ENCODE results near the gene FBXW9. TPM values are rescaled to one million over a fixed set of nuclear protein-coding genes. Genes with fewer than 3 reads are reported as not detected.

FBXW9 gene
- total RNA-seq, 1 experiment from 2014 or later, result 14.0 TPM

DNA sequence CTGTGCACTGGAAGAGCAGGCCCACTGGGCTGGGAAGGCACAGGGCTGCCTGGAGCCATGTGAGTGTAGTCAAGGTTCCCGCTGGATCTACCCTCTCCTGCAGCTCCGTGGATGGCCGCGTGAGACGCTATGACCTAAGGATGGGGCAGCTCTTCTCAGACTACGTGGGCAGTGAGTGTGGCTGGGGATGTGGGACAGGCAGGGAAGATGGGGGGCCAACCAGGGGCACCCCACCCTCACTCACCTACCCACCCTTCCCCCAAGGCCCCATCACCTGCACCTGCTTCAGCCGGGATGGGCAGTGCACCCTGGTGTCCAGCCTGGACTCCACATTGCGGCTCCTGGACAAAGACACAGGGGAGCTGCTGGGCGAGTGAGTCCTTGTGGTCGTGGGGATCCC, 23.7 kb downstream of the FBXW9 start:
- ATAC-seq, result no peak
- H4K20me1 ChIP-seq (ENCODE audit: insufficient read depth), result no peaks in the 10 kb centered on the region
- intact Hi-C loops (cut with micrococcal nuclease), result loop anchor here (1.0 kb wide), 1 partner anchor 108 kb away; no protein-coding TSS in a partner anchor
- H2AFZ ChIP-seq (ENCODE audit: low read depth, low read length, poor library complexity, severe bottlenecking), result no peak overlapping the region
- H3K4me3 ChIP-seq (replicated peaks in 1 of 2; ENCODE audit: low read depth in 1 of 2, low read length in 2 of 2), result no peak overlapping the region
- DNase-seq (ENCODE audit: low read depth, low spot score), result no peak
- no peaks in the 10 kb centered on the region for H3K9me3 ChIP-seq (ENCODE audit: control insufficient read depth in 1 of 2, insufficient read depth in 1 of 2, low read depth in 1 of 2, low read length in 2 of 2)
- no peak overlapping the region for H3K9ac ChIP-seq (ENCODE audit: low read length)
- peaks cover 38% of the 10 kb centered on the region; the same call in 1 of the 2 replicates for H3K79me2 ChIP-seq (ENCODE audit: insufficient read depth, low read length)
- no TSS peak for BruUV-seq (replicated peaks)
- ChIA-PET POLR2A (no interaction called here), CTCF (interaction anchor here (0.6 to 1.4 kb wide), 6 partner anchors 8 to 748 kb away, joined by 3 to 5 read pairs (median 3); partner anchors contain the start of genes DHPS and ZNF700), RAD21 (ENCODE audit: low non-redundant PET in 1 of 2, low total read pairs in 2 of 2, uncharacterized antibody in 2 of 2, unreplicated experiment in 2 of 2) (no interaction called here)
- peaks cover 14 to 27% of the 10 kb centered on the region in 2 experiments for H3K4me1 ChIP-seq (ENCODE audit: control insufficient read depth in 1 of 2, insufficient read depth in 2 of 2, low read length in 2 of 2)
- H3K27ac ChIP-seq (ENCODE audit: low read depth, low read length), result no peak overlapping the region
- peaks cover 12 to 42% of the 10 kb centered on the region in 2 experiments; a peak in 3 of 4 replicates for H3K36me3 ChIP-seq (ENCODE audit: control insufficient read depth in 1 of 2, insufficient read depth in 2 of 2, low read length in 2 of 2)
- no peaks in the 10 kb centered on the region for H3K27me3 ChIP-seq (ENCODE audit: insufficient read depth, low read length)
- H3K9me2 ChIP-seq (ENCODE audit: insufficient read depth), result no peaks in the 10 kb centered on the region
- TF ChIP-seq SP1 (IDR thresholded peaks at IDR 0.05; ENCODE audit: low read depth) (no peak), SIN3A (IDR thresholded peaks at IDR 0.05; ENCODE audit: low read depth) (no peak), CBX3 (IDR thresholded peaks at IDR 0.05; ENCODE audit: low read depth) (no peak), EZH2 (IDR thresholded peaks at IDR 0.05) (no peak), FOSL1 (IDR thresholded peaks at IDR 0.05; ENCODE audit: low read depth) (no peak)
- TF ChIP-seq, protein P1, sequence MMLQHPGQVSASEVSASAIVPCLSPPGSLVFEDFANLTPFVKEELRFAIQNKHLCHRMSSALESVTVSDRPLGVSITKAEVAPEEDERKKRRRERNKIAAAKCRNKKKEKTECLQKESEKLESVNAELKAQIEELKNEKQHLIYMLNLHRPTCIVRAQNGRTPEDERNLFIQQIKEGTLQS (IDR thresholded peaks at IDR 0.05), result no peak
- no peak overlapping the region for H3K4me2 ChIP-seq (ENCODE audit: low read length)

DNA sequence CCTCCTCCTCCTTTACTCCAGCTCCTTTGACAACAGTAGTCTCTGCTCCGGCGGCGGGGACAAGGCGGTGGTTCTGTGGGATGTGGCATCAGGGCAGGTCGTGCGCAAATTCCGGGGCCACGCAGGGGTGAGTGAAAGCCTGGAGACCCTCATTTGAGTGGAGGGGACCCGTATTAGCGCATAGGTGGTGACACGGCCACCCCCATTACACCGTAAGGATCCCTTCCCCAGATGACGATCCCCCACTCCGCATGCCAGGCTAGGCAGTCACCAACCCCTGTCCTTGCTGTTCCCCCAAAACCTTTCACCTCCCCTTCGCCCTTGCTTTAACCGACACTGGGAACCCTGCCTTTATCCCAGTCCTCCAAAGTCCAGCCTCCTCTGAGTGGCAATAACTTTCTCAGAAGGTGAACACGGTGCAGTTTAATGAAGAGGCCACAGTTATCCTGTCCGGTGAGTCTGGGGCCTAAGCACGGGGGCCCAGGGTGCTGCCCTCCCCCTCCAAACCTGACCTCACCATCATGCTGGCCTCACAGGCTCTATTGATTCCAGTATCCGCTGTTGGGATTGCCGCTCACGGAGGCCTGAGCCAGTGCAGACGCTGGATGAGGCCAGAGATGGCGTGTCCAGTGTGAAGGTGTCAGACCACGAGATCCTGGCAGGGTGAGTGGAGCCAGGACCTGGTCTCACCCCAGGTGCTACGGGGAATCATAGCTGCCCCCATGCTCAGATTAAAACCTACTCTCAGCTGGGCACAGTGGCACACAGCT, 26.1 kb downstream of the FBXW9 start:
- Histone ChIP-seq H3K36me3 (ENCODE audit: control insufficient read depth in 1 of 2, insufficient read depth in 2 of 2, low read length in 2 of 2) (peaks cover 7 to 22% of the 10 kb centered on the region in 2 experiments; a peak in 3 of 4 replicates), H3K4me2 (ENCODE audit: low read length) (peak overlapping the region; percentile 92), H3K9me3 (ENCODE audit: control insufficient read depth in 1 of 2, insufficient read depth in 1 of 2, low read depth in 1 of 2, low read length in 2 of 2) (no peaks in the 10 kb centered on the region), H3K27me3 (ENCODE audit: insufficient read depth, low read length) (no peaks in the 10 kb centered on the region), H3K9me2 (ENCODE audit: insufficient read depth) (no peaks in the 10 kb centered on the region), H3K4me3 (replicated peaks in 1 of 2; ENCODE audit: low read depth in 1 of 2, low read length in 2 of 2) (peak overlapping the region; percentile 95 to 98), H3K9ac (ENCODE audit: low read length) (peak overlapping the region; percentile 90), H3K79me2 (ENCODE audit: insufficient read depth, low read length) (peaks cover 30% of the 10 kb centered on the region; the same call in 1 of the 2 replicates), H4K20me1 (ENCODE audit: insufficient read depth) (no peaks in the 10 kb centered on the region), H2AFZ (ENCODE audit: low read depth, low read length, poor library complexity, severe bottlenecking) (no peak overlapping the region), H3K27ac (ENCODE audit: low read depth, low read length) (peak overlapping the region; percentile 88), H3K4me1 (ENCODE audit: control insufficient read depth in 1 of 2, insufficient read depth in 2 of 2, low read length in 2 of 2) (peaks cover 19 to 35% of the 10 kb centered on the region in 2 experiments)
- ChIA-PET POLR2A (no interaction called here), CTCF (no interaction called here), RAD21 (ENCODE audit: low non-redundant PET in 1 of 2, low total read pairs in 2 of 2, uncharacterized antibody in 2 of 2, unreplicated experiment in 2 of 2) (no interaction called here)
- BruUV-seq (replicated peaks), result no TSS peak
- ATAC-seq (no peak), DNase-seq (ENCODE audit: low read depth, low spot score) (no peak)
- TF ChIP-seq, protein P2, sequence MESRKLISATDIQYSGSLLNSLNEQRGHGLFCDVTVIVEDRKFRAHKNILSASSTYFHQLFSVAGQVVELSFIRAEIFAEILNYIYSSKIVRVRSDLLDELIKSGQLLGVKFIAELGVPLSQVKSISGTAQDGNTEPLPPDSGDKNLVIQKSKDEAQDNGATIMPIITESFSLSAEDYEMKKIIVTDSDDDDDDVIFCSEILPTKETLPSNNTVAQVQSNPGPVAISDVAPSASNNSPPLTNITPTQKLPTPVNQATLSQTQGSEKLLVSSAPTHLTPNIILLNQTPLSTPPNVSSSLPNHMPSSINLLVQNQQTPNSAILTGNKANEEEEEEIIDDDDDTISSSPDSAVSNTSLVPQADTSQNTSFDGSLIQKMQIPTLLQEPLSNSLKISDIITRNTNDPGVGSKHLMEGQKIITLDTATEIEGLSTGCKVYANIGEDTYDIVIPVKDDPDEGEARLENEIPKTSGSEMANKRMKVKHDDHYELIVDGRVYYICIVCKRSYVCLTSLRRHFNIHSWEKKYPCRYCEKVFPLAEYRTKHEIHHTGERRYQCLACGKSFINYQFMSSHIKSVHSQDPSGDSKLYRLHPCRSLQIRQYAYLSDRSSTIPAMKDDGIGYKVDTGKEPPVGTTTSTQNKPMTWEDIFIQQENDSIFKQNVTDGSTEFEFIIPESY (IDR thresholded peaks at IDR 0.05; ENCODE audit: extremely low read depth, insufficient replicate concordance, low read length), result no peak
- TF ChIP-seq ZFX (IDR thresholded peaks at IDR 0.05) (no peak), EGR1 (IDR thresholded peaks at IDR 0.05; ENCODE audit: low read depth) (no peak)
- TF ChIP-seq, protein P3, sequence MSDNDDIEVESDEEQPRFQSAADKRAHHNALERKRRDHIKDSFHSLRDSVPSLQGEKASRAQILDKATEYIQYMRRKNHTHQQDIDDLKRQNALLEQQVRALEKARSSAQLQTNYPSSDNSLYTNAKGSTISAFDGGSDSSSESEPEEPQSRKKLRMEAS (IDR thresholded peaks at IDR 0.05), result no peak
- TF ChIP-seq, protein P4, sequence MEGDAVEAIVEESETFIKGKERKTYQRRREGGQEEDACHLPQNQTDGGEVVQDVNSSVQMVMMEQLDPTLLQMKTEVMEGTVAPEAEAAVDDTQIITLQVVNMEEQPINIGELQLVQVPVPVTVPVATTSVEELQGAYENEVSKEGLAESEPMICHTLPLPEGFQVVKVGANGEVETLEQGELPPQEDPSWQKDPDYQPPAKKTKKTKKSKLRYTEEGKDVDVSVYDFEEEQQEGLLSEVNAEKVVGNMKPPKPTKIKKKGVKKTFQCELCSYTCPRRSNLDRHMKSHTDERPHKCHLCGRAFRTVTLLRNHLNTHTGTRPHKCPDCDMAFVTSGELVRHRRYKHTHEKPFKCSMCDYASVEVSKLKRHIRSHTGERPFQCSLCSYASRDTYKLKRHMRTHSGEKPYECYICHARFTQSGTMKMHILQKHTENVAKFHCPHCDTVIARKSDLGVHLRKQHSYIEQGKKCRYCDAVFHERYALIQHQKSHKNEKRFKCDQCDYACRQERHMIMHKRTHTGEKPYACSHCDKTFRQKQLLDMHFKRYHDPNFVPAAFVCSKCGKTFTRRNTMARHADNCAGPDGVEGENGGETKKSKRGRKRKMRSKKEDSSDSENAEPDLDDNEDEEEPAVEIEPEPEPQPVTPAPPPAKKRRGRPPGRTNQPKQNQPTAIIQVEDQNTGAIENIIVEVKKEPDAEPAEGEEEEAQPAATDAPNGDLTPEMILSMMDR (IDR thresholded peaks at IDR 0.05 in 2 of 3, conservative IDR thresholded peaks at IDR 0.05 in 1 of 3; ENCODE audit: borderline replicate concordance in 1 of 3, insufficient read depth in 1 of 3, low read depth in 2 of 3, low read length in 2 of 3), result no peak
- intact Hi-C loops (cut with micrococcal nuclease), result no loop called here
